GM23338 (cell line): ENCODE measurements around the gene GAK.

Source experiments
- CTCF ChIP-seq, 2 experiments: fragments of 200-600 bp in 1 of 2; sonication (generic) in 1 of 2; conservative IDR thresholded peaks; 2 replicates each; pipeline versions ENCODE4 v1.5.1 to v1.6.1; 2016 to 2017; ENCODE audit warnings: antibody characterized with exemption in 2 of 2, low read depth in 2 of 2, mild to moderate bottlenecking in 2 of 2, moderate library complexity in 1 of 2
- EZH2 ChIP-seq: fragments of 200-600 bp; sonication (generic); IDR thresholded peaks from one replicate; pipeline ENCODE4 v1.8.0; 2017; ENCODE audit warnings: antibody characterized with exemption, mild to moderate bottlenecking, low read depth; ENCODE audit not compliant: unreplicated experiment
- TF ChIP-seq, protein P1 (sequence below): IDR thresholded peaks from one replicate; pipeline ENCODE4 v1.6.1; 2018; ENCODE audit warnings: antibody characterized with exemption; ENCODE audit not compliant: unreplicated experiment

GRCh38 chr4:911221-911751 lies 20.8 kb downstream of the GAK start:
- TF ChIP-seq CTCF (conservative IDR thresholded peaks at IDR 0.05; ENCODE audit: low read depth in 2 of 2) (no peak), EZH2 (no peak)
- TF ChIP-seq, protein P1, sequence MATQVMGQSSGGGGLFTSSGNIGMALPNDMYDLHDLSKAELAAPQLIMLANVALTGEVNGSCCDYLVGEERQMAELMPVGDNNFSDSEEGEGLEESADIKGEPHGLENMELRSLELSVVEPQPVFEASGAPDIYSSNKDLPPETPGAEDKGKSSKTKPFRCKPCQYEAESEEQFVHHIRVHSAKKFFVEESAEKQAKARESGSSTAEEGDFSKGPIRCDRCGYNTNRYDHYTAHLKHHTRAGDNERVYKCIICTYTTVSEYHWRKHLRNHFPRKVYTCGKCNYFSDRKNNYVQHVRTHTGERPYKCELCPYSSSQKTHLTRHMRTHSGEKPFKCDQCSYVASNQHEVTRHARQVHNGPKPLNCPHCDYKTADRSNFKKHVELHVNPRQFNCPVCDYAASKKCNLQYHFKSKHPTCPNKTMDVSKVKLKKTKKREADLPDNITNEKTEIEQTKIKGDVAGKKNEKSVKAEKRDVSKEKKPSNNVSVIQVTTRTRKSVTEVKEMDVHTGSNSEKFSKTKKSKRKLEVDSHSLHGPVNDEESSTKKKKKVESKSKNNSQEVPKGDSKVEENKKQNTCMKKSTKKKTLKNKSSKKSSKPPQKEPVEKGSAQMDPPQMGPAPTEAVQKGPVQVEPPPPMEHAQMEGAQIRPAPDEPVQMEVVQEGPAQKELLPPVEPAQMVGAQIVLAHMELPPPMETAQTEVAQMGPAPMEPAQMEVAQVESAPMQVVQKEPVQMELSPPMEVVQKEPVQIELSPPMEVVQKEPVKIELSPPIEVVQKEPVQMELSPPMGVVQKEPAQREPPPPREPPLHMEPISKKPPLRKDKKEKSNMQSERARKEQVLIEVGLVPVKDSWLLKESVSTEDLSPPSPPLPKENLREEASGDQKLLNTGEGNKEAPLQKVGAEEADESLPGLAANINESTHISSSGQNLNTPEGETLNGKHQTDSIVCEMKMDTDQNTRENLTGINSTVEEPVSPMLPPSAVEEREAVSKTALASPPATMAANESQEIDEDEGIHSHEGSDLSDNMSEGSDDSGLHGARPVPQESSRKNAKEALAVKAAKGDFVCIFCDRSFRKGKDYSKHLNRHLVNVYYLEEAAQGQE = no peak
